Fibroblast of skin of right quadriceps (primary cell): ENCODE data around the gene MPZL2.

Experiments
- DNase-seq: peaks from one replicate; pipeline ENCODE4 v3.0.0-alpha.2; 2013

The MPZL2 gene

DNA sequence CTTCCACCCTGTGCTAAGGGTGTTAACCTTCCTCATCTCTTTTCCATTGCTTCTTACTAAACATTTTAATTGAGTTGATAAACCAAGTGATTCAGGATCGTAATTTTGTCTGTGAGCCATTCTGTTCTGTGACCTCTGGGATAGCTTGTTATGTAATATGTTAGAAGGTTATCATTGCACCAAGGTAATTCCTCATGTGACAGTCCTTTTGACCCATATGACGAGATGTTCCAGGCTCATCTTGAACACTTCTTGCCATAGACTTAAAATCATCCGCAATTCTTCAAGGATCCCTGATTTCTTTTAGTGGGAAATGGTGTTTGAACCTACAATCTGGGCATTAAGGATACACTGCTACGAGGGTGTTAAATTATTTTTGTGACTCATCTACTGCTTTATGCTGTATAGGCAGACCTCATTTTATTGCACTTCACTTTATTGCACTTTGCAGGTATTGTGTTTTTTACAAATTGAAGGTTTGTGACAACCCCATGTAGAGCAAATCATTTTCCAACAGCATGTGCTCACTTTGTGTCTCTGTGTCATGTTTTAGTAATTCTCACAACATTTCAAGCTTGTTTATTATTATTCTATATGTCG is 19.0 kb upstream of the MPZL2 start:
- DNase-seq, result no peak

DNA sequence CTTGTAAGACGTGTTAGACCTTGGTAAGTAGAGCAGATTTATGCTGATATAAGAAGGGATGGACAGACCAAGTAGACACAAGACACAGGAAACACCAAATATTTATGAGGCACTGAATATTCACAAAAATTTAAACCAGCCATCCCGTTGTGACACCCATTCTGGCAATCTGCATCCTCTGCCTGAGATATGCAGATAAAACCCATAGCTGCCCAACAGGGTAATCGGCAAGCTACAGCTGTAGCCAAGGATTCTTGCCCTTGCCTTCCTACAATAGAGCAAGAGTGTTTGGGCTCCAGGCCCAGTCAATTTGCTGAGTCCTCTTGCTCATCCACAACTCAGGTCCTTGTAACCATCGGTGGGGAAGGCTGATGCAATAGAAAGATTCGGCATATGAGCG is 18.5 kb upstream of the MPZL2 start:
- no peak for DNase-seq

DNA sequence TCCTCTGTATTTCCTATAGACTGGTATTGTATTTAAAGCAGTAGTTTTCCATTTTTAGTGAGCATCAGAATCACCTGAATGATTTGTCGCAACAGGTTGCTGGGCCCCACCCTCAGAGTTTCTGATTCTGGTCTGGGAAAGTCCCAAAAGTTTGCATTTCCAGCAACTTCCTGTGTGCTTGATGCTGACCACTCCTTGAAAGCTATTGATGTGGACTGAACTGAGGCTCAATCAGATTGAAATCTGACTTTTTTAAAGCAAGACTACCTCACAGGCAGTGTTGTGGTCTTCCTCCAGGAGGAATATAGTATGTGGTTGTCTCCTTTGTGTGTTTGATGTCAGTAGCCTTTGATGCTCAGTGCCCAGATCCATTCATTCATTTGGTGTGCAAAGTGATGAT is 17.2 kb upstream of the MPZL2 start:
- DNase-seq, result no peak

DNA sequence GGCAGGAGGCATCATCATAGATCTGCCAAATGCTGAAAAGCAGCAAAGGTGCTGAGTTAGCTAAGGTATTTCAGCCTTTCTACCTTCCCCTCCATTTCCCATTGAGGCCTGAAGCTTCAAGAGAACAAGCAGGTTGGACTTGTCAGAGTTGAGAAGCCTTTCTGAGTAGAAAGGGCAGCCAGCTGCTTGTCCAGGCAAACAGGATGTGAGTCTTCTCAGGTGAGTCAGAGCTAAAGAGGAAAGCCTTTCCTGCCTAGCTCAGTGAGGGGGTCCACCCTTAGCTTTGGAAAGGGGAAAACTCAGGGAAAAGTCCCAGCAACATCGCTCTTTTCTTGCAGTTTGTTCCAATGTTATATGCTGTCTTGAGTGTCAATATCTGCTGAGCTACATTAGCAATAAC is 13.2 kb upstream of the MPZL2 start:
- DNase-seq, result no peak

DNA sequence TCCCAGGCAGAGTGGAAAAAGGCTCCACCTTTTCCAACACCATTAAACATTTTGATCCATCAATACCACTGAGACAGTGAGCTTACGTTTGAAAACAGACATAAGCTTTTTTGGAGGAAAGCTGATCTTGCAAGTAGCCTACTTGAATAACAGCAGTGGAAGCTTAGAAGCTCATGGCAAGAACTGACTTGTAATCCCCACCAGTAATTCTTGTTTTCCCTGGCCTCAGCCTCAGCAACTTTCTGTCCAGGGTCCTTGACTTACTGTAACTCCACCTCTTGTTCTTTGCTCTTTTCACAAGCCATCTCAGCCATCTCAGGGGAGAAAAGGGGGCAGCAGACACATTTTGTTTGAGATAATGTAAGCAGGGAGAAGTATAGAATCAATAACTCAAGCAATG is 12.3 kb upstream of the MPZL2 start:
- DNase-seq, result no peak

DNA sequence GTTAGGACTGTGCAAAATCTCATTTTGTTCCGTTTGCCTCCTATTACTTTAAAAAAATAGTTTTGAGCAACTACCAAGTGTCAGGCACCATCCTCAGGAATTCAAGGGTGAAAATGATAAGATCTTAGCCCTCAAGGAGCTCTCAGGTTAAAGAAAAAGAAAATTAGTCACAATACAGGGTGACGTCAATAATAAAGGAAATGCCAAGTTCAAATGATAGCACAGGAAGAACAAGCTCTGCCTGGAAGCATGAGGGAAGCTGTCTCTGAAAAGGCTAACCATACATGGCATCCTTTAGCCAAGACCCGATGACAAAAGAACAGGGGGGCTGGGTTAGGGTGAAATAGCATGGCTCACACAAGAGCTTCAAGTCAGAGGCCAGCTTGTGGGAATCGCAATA is 11.1 kb upstream of the MPZL2 start:
- peak; percentile 11 for DNase-seq

DNA sequence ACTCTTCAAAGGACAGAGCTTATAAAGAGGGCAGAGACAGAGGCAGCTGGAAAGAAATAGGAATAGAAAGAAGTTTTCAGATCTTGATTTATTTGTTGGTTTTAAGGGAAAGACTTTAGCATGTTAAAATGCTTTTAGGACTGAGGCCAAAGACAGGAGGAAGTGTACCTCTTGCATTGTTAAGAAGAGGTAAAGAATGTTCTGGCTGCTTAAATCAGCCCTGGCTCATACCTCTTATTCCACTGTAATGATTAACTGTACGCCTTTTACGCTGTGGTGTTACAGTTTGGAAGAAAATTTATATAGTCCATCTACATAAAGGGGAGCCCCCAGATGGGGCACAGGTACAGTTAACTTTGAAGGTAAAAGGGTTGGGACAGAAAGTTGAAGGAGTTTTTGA is 10.1 kb upstream of the MPZL2 start:
- DNase-seq, result no peak

DNA sequence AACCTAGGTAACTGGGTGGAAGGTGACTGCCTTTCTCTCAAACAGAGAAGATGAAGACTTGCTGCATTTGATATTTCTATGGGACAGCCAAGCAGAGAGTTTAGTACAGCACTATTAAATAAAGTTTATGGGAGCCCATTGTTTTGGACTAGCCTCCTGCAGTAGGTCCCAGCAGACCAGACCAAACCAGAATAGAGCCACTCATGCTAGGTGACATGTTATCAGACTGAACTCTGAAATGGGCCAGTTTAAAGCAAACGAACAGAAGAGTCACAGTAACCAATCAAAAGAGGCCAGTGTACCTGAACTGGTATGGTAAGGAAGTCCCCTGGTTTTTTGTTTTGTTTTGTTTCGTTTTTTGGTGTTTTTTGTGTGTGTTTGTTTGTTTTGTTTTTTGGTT is 7.9 kb upstream of the MPZL2 start:
- no peak for DNase-seq

DNA sequence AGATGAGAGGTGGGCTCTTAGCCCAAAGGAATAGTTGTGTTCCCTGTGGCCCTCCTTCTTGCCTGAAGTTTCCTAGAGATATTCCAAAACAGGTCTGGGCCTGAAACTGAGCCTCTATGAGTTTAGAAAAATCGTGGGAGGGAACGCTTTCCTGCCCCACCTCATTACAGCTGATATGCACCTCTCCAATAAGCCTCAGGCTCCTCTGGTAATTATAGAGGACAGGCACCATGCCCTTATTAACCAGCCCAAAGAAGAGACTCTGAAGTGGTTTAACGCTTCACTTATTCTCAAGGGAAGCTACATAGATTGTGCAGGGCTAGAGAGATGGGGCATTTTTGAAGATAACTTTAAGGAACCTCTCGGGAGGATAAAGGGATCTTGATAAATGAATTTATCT is 3.4 kb upstream of the MPZL2 start:
- no peak for DNase-seq

DNA sequence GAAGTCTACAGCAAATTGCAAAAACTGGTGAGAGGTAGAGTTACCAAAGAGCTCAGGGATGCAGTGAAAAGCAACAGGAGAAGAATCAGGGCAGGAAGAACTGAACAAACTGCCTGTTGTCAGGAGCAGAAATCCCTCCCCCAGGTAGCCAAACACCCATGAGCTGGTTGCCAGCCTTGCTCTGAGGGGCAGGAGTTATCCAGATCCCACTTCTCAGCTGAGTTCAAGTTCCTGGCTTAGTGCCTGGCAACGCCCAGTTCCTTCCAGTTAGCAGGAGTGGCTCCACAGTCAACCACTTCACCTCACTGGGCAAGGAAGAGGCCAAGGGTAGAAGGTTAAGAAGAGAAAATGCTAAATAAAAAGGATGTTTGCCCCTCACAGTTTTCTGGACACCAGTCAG is 1.9 kb upstream of the MPZL2 start:
- DNase-seq, result no peak

DNA sequence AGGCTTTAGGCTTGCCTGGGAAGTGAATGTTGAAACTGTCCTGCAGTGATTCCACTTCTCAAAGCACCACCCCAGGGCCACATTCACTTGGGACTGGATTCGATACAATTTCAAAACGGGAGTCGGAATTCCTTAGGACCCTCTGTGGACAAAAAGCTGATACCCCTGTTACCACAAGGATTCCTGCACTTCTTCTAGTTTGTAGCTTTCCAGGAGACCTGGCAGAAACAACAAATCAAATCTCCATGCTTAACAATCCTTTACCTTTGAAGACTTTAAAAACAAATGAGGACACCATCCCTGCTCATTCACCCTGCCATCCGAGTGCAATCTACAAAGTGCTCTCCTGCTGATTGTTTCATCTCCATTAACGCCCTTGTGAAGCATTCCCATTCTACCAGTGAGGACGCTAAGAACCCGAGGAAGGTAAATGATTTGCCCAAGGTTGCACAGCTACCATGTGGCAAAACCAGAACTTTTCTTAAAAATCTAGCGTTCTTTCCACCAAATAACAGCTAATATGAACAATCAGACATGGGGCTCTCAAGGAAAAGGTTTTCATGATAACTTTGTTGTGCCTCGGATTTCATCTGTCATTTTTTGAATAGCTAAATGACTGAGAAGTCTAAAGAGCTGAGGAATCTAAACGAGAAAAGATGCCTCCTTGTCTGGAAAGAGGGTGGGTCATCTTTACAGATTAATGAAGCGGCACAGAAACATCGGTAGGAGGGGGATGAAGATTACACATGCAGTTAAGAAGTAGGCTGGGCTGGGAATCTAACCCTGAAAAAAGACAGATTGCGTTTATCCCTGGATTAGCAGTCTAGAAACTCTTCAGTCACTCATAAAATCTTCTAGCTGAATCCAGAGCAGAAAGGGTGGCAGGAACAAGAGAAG is 720 bp upstream of the MPZL2 start:
- no peak for DNase-seq

DNA sequence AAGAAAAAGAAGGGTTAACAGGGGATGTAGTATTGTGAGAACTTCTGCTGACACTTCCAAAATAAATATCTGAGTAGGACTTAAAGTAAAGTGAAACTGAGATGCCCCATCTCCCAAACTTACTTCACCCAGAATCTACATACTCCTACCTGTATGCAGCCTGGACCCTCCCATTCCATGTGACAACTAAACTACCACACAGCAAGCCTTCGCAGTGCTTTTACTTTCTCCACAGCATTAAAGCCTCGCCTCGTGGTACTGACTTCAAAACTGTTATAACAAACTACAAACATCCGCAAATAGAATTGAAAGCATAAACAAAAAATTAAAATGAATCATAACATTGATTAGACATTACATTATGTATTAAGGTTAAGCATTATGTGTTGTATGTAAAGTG is 985 bp downstream of the MPZL2 start:
- DNase-seq, result no peak

DNA sequence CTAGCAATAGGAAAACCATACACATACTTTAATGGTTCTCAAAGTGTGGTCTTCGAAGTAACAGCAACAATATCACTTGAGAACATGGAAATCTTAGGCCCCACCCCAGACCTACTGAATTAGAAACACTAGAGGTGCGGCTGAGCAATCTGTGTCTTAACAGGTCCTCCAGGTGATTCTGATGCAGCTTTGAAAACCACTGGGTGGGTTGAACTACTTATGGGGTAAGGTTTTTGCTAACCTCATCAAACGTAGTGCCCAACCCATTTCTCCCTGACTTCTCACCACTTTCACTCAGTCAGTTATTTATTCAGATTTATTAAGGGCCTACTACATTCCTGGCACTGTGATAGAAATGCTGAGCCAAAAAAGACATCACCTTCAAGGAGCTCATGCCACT is 3.7 kb downstream of the MPZL2 start:
- no peak for DNase-seq

DNA sequence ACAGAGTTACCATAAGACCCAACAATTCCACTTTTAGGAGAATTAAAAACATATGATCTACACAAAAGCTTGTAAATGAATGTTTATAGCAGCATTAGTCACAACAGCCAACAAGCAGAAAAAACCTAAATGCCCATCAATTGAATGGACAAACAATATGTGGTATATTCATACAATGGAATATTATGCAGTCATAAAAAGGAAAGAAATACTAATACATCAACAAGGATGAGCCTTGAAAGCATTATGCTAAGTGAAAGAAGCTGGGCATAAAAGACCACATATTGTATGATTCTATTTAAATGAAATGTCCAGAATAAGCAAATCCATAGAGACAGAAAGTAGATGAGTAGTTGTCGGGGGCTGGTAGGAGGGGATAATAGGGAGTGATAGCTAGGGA is 5.0 kb downstream of the MPZL2 start:
- DNase-seq, result no peak

DNA sequence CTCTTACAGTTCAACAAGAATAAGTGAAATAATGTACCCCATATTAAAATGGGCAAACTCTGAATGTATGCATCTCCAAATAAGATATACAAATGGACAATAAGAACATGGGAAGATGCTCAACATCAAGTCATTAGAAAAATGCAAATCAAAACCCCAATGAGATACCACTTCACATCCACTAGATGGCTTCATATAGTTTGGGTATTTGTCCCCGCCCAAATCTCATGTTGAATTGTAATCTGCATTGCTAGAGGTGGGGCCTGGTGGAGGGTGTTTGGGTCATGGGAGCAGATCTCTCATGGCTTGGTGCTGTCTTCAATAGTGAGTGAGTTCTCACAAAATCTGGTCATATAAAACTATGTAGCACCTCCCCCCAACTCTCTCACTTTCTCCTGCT is 5.7 kb downstream of the MPZL2 start:
- DNase-seq, result no peak

DNA sequence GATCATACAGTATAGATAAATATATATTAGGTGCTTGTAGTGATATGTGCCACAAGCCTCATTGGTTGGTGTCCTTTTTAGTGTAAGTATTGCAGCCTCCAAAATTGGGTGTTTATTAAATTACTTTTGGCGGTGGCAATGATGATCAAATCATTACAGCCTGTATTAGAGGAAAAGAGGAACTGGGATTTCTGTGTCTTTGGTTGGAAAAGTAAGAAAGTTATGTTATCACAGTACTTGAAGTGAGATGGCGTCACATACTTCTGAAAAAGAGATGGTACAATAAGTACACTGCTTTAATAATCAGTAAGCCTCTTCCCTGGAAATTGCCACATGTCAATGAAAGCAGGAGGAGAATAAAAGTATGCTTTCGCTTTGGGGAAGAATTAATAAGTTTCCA is 11.4 kb downstream of the MPZL2 start:
- no peak for DNase-seq

DNA sequence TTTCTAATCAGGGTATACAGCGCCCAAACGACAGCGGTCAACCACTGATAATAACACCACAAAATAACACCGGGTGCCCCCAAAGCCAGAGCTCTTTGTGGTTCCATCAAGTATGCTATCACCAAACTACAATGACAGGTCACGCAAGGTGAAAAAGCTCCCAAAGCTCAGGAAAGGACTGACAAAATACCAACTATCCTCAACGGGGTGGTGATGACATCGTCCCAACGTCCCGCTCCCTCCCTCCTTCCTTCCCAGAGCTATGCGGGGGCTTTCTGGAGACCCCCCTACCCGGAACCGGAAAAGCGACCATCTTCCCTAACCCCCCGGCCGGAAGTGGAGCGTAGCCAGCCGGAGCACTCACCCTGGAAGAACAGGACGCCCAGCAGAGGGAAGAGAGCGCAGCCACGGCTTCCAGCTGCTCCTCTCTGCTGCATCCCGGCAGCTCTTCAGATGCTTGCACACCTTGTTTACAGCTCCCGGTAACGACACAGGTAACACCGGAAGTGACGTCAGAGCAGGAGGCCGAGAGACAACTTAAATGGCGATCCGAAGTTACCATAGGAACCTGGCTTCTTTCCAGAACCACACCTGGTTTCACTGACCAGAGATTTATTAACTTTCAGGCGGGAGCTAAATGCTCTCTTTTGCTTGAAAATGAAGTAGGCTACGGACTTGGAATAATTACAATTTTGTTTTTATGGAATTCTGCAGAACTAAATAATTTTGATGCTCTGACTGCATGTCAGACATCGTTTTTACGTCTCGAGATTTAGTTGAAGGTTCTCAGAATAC is 12.0 kb downstream of the MPZL2 start, which contains the start of gene MPZL3:
Gene MPZL3 (minus strand): TSS at position 508 of the 795 bp plus-strand sequence. CDS start 71 bp downstream, at position 437.
- DNase-seq, result peak; percentile 77

DNA sequence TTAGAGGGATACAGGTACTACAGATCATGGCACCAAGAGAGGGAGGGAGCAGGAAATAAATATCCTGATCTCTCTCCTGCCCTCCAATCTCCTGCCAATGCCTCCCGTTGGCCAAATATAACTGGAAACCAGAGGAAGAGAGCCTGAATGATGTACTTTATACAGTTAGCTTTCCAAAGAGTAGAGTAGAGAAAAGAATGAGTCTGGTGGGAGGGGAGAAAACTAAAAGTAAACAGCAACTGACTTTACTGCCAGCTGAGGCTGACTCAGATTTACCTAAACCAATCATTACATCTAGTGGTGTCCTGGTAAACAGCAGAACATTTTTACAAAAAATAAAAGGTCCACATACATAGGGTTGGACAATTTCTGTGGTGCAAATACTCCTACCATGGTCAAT is 17.1 kb downstream of the MPZL2 start:
- no peak for DNase-seq

DNA sequence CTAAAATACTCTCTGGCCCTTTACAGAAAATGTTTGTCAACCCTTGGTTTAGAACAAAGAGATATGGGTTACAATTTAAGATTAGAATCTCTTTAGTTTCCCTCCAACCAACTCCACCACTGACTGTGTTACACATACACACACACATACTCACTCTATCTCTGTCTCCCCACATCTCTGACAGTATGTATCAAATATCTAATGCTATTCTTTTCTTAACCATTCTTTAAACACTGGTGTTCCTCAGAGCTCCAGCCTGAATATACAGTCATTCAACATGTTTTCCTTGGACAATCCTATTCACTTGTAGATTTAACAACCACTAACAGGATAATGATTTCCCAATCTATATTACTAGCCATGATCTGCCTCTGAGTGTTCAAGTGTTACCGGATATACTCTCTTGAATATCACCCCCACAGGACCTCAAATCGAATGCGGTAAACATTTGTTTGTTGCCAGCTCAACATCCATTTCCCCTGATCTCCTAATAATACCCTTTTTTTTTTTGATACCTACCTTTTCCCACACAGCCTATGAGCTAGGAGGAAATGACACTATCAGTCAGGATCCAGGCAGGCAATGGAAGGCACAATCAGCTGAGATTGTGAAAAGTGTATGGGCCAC is 18.0 kb downstream of the MPZL2 start:
- DNase-seq, result no peak

DNA sequence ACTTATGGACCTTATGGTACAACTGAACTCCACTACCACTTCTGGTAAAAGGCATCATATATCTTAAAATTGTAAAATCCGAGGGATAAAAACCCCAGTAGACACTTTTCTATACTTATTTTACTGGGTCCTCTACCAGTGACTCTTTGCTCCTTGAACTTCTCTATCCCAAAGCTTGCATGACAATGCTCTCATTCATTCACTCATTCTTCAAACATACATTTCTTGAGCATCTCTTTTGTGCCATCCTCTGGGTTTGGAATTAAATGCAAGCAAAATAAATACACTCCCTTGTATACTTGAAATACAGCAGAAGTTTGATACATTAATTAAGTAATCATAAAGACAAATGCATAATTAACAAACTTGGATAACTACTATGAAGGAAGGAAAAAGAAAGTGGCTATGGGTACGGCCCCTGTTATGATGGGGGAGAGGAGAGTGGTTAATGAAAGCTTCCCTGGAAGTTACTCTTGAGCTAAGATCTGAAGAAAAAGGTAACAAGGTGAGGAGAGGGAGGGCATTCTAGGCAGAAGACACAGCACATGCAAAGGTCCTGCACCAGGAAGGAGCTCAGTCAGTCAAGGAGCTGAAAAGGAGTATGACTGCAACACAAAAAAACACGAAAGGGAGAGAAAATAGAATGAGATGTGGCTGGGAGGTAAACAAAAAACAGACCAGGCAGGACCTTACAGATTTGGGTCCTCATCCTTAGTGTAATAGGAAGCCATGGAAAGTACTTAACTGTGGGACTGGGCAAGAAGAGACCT is 19.9 kb downstream of the MPZL2 start:
- DNase-seq, result no peak

DNA sequence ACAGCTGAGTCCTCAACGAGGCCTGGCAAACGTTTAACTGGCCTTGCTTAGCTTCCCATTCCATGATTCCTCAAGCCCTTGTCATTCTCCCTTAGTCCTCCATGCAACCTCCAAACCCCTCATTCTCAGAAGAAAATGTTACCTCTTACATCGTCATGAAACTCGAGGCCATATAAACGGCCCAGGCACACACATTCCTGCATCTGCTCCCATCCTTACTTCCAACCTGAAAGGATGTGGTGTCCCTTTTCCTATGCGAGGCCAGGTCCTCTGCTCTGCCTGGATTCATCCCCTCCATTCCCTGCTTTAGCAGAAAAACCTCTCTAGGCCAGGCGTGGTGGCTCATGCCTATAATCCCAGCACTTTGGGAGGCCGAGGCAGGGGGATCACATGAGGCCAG is 20.9 kb downstream of the MPZL2 start:
- DNase-seq, result no peak

DNA sequence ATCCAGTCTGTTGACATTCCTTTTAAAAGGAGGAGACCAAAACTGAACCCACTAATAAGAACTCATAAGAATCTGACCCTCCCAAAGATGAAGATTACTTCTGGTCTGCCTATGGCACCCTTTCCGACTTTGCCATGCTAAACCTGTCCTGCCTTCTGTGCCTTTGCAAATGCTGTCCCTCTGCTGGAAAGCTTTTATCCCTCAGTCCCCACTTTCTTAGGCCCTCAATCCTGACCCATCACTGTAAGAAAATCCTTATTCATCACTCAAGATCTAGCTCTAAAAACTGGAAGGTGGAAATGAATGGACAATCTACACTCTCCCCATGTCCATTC is 22.4 kb downstream of the MPZL2 start:
- DNase-seq, result no peak
